BE2C (cell line): ENCODE results near the gene DKK3.

ENCODE experiments used
- DNase-seq: peaks from one replicate; pipeline ENCODE4 v3.0.0-alpha.2; 2020
- H3K27me3 ChIP-seq: fragments of 250-450 bp; sonication (Bioruptor Pico); 2 replicates; pipeline ENCODE4 v1.5.1; 2020; ENCODE audit warnings: mild to moderate bottlenecking
- H3K36me3 ChIP-seq: fragments of 250-450 bp; sonication (Bioruptor Pico); 2 replicates; pipeline ENCODE4 v1.5.1; 2020; ENCODE audit warnings: mild to moderate bottlenecking
- H3K4me1 ChIP-seq: fragments of 250-450 bp; sonication (Bioruptor Pico); 2 replicates; pipeline ENCODE4 v1.5.1; 2020
- H3K4me3 ChIP-seq: 2 replicates; pipeline ENCODE4 v1.5.1; 2011; ENCODE audit warnings: low read depth, low read length
- H3K9me3 ChIP-seq: fragments of 250-450 bp; sonication (Bioruptor Pico); 2 replicates; pipeline ENCODE4 v1.5.1; 2020
- TF ChIP-seq, protein P1 (sequence below): IDR thresholded peaks from 2 replicates; pipeline ENCODE4 v1.5.1; 2012; ENCODE audit warnings: mild to moderate bottlenecking, low read depth, low read length

Gene DKK3

DNA sequence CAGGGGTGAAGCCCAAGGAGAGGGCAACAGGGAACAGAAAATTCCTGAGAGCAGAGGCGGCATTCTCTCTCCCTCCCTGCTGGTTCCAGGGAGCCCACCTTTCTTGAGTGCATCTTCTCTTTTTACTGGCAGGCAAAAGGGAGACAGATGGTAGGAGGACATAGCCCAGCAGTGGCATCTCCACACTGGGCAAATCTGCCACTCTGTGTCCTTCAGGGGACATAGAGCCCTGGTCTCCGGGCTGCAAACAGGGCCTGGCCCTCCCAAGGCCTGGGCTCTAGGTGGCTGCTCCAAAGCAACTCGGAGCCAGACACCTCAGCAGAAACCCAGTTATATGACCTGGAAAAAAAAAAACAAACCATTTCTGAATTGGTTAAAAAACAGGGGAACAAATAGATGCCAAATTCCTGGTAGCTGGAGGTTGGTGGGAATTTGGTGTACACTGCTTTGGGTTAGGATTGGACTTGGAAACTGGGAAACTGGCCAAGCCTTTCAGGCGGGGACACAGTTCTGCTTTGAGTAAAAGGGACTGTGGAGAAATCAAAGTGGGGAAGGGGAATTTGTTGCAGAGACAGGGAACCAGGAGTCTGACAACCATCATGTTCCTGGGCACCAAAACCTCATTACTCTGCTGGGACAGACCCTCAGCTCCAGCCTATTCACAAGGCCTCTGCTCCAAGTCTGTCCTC lies 23.6 kb upstream of the DKK3 start:
- no peak overlapping the region for H3K4me3 ChIP-seq
- TF ChIP-seq, protein P1, sequence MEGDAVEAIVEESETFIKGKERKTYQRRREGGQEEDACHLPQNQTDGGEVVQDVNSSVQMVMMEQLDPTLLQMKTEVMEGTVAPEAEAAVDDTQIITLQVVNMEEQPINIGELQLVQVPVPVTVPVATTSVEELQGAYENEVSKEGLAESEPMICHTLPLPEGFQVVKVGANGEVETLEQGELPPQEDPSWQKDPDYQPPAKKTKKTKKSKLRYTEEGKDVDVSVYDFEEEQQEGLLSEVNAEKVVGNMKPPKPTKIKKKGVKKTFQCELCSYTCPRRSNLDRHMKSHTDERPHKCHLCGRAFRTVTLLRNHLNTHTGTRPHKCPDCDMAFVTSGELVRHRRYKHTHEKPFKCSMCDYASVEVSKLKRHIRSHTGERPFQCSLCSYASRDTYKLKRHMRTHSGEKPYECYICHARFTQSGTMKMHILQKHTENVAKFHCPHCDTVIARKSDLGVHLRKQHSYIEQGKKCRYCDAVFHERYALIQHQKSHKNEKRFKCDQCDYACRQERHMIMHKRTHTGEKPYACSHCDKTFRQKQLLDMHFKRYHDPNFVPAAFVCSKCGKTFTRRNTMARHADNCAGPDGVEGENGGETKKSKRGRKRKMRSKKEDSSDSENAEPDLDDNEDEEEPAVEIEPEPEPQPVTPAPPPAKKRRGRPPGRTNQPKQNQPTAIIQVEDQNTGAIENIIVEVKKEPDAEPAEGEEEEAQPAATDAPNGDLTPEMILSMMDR, result no peak
- no peaks in the 10 kb centered on the region for H3K4me1 ChIP-seq
- DNase-seq, result no peak
- no peaks in the 10 kb centered on the region for H3K36me3 ChIP-seq
- H3K27me3 ChIP-seq, result no peaks in the 10 kb centered on the region
- no peaks in the 10 kb centered on the region for H3K9me3 ChIP-seq

DNA sequence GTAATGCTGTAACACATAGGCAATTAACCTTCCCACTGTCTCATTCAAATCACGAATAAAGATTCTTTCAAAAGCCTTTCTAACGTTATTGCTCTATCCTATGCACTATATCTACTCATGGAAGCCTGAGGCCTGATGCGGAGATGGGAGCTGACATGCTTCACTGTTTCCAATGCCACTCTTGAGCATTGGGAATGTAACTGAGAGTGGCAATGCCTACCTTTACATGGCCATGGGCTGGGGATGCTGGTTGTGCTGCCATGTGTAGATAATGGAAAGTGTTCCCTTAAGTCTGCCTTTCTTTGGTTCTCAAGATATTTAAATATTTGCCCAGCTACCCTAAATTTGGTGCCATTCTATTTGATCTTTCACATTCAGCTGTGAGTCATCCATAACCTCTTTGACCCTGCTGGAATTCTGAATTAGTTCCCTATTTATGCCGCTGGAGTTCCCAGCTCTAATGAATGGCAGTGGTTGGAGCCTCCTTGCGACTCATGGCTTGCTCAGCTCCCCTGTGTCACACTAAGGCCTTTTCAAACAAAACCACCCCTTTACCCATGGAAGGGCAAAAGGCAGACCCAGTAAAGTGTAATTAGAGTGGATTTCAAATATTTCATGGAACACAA lies 21.4 kb upstream of the DKK3 start:
- no peaks in the 10 kb centered on the region for H3K9me3 ChIP-seq
- DNase-seq, result no peak
- TF ChIP-seq, protein P1, result no peak

DNA sequence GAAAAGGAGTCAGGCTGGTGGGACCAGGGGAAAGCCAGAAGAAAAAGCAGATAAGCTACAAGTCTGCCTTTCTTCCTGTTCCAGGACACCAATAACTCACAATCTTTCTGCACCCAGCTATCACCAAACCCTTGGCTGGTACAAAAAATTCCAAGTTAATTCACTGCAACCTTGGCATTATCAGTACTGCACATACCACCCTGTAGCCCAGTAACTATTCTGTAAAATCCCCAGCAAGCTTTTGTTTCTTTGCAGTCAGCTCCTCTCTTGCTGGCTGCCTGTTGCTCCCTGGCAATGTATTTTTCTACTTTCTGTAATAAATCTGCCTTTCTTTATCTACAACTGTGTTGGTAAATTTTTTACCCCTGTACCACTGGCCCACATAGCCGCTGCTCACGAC lies 20.7 kb upstream of the DKK3 start:
- H3K4me3 ChIP-seq, result no peak overlapping the region
- no peaks in the 10 kb centered on the region for H3K27me3 ChIP-seq
- no peaks in the 10 kb centered on the region for H3K36me3 ChIP-seq
- no peaks in the 10 kb centered on the region for H3K4me1 ChIP-seq
- TF ChIP-seq, protein P1, result no peak
- no peak for DNase-seq
- no peaks in the 10 kb centered on the region for H3K9me3 ChIP-seq

More for the DNA sequence above, 21.4 kb upstream of the DKK3 start:
- H3K4me3 ChIP-seq, result no peak overlapping the region
- H3K36me3 ChIP-seq, result no peaks in the 10 kb centered on the region
- H3K27me3 ChIP-seq, result no peaks in the 10 kb centered on the region
- H3K4me1 ChIP-seq, result no peaks in the 10 kb centered on the region

DNA sequence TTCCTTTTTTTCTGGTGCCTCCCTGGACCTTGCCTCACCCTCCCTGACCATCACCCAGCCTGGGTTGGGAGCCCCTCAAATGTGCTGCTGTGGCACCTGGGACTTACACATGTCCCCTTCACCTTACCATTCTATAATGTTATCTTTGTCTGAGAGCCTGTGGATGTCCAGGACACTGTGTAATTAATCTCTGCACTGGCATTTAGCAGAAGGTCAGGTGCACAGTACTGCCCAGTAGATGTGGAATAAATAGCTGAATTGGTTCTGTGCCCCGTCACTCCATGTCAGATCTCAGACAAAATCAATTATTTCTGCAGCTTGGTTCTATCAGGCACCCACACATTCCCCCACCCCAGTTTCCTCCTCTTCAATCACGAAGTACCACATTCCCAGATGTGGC lies 19.9 kb upstream of the DKK3 start:
- no peaks in the 10 kb centered on the region for H3K4me1 ChIP-seq
- H3K4me3 ChIP-seq, result no peak overlapping the region
- no peak for DNase-seq
- H3K9me3 ChIP-seq, result no peaks in the 10 kb centered on the region
- H3K27me3 ChIP-seq, result no peaks in the 10 kb centered on the region
- no peaks in the 10 kb centered on the region for H3K36me3 ChIP-seq
- TF ChIP-seq, protein P1, result no peak

DNA sequence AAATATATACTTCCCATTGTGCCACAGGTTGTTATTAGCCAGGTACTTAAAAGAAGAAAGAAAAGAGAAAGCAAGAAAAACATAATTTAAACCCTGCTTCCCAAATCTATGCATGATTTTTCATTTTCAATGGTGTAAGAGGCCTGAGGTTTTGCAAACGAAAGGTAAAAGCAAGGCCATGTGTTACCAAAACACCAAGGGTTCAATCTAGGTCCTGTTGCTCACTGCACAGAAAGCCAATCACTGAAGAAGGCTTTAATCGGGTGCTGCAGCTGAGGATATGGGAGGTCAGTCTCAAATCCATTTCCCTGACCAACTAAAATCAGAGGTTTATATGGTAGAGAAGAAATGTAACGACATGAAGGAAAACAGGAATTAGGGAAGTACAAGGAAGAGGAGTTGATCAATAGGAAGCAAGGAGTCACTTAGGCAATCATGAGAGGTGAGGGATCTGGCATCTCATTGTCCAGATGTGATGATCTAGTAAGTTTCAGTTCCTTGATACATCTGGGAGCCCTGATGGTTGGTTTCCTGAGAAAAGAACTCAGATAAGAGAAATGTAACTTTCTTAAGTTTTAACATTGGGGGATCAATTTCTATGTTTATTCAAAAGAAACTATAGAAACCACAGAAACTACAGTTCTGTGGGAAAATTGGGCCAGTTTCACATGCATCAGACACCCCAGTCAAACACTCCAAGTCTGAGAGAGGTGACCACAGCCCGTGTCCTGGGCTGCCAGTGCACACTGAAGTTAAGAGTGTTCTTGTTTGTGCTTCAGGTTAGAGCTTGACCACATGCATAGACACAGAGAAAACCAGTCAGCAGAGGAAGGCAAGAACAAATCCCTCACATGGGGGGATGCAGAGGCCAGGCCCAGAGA lies 18.1 kb upstream of the DKK3 start:
- Histone ChIP-seq H3K4me3 (no peak overlapping the region), H3K4me1 (no peaks in the 10 kb centered on the region), H3K36me3 (no peaks in the 10 kb centered on the region), H3K9me3 (no peaks in the 10 kb centered on the region), H3K27me3 (no peaks in the 10 kb centered on the region)
- DNase-seq, result no peak
- TF ChIP-seq, protein P1, result no peak
